ENCODE data around the gene ZBTB7A.

DNA sequence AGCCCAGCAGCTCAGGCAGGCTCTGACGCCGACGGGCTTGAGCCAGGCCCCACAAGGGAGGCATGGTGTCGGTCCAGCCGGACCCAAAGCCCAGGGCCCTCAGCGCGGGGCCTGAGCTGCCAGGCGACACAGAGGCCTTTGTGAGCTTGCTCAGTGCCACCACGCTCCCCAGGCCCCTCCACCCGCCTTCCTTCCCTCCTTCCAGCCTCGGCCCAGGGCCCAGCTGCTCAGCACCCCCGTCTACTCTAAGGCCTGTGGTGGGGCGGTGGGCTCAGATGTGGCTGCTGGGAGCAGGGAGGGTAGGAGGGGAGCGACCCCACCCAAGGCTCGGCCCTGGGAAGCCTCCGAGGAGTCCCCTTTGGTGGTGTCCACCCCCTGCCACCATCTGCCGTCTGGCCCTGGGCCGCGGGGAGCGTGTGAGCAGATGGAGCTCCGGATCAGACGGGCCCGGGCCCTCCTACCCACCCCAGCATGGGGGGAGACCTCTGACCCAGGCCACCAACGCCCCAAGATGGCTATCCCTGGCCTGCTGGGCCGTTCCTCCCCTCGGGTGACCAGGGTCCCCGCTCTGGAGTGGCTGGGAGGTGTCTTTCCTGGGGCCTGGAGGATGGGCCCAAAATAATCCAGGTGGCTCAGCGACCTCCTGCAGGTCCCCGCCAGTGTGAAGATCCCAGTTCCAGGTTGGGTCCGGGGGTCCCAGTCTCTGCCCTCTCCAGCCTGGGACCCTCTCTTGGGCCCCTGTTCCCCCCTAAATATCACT lies 7.8 kb downstream of the ZBTB7A start:
- TF ChIP-seq, protein P1, sequence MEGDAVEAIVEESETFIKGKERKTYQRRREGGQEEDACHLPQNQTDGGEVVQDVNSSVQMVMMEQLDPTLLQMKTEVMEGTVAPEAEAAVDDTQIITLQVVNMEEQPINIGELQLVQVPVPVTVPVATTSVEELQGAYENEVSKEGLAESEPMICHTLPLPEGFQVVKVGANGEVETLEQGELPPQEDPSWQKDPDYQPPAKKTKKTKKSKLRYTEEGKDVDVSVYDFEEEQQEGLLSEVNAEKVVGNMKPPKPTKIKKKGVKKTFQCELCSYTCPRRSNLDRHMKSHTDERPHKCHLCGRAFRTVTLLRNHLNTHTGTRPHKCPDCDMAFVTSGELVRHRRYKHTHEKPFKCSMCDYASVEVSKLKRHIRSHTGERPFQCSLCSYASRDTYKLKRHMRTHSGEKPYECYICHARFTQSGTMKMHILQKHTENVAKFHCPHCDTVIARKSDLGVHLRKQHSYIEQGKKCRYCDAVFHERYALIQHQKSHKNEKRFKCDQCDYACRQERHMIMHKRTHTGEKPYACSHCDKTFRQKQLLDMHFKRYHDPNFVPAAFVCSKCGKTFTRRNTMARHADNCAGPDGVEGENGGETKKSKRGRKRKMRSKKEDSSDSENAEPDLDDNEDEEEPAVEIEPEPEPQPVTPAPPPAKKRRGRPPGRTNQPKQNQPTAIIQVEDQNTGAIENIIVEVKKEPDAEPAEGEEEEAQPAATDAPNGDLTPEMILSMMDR (conservative IDR thresholded peaks at IDR 0.05; ENCODE audit: low read length) = no peak
- TF ChIP-seq EZH2phosphoT487 (IDR thresholded peaks at IDR 0.05; ENCODE audit: borderline replicate concordance) = no peak

Data from Loucy (cell line).